Stimulated activated CD4-positive, alpha-beta T cell treated with anti-CD3 and anti-CD28 coated beads, Interleukin-1b, Interleukin-23, amount 100 ng/mL, for 48 hours (primary cell): ENCODE results near the gene FAM83D.
"Not testable (repeated sequence)": the region's sequence is repeated elsewhere in the genome, so short reads cannot be mapped to it uniquely, and the experiment has no call there.

Experiments used
- DNase-seq: peaks from one replicate; pipeline ENCODE4 v3.0.0-alpha.2; 2020

Gene FAM83D

DNA sequence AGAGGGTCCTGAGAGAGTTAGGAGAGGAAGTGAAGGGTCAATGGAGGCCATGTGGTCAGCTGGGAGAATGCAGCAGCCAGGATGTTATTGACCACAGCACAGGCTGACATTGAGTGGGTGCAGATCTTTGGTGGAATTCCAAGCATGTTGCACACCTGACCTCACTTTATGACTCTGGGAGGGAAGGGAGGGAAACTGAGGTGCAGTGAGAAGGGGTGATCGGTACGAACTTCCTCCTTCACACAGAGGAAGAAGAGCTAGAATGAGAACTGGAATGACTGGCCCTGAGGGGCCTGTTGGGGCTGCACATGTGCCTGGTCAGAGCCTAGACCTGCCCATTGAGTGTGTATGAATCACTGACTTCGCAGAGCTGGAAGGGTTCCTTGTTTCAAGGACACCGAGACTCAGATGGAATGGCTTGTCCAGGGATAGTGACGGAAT is 9.8 kb downstream of the FAM83D start:
- DNase-seq, result no peak

DNA sequence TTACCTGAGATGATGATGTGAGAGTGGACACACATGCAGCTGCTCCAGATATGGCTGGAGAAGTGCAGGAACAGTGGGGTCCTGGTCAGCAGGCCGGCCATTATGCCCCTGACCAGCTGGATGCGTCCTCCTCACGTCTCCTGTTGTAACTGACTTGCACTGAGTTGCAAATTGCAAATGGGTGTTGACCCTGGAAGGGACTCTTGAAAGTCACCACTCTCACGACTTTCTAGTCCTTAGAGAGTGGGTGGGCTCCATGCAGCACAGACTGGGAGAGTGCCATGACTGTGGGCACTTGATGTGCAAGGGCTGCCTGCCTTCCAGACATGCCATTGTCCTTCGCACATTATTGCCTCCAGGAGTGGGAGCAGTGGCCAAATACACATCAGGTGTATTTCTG is 10.8 kb downstream of the FAM83D start:
- DNase-seq, result no peak

DNA sequence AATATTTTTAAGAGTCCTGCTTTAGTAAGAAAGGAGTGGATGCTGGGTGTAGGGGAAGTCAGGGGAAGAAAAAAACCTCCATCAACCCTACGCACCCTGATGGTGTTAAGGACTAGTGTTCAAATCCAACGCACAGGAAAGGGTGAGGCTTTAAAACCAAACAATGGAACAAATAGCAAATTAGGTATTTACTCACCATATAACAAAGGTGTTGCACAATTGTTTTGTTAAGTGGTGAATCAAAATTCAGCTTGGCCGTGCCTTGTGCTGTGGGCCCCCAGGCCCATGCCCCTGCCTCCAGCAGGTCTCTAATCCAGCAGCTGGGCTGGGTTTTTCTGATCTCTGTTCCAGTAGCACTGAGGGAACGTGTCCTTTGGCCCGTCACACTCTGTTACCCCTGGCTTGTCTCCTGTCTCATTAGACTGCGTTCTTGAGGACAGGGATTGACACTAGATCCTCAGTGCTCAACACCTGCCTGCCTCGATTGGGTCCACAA is 11.8 kb downstream of the FAM83D start:
- DNase-seq, result no peak

DNA sequence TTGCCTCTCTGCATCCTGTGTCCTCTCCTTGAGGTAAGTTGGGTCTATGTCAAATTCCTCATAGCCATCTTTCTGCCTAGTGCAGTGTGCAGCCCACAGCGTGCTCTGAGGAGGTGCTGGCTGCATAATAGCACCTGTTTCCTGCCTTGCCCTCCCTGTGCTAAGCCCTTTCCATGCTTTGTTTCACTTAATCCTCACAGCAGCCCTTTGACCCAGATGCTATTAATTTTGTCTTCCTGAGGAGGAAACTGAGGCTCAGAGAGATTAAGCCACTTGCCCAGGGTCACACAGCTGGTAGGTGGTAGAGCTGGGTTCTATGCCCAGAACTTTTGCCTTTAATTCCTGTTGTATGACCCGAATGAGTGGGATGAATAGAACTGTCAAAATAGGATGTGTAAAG is 13.5 kb downstream of the FAM83D start:
- DNase-seq, result no peak

DNA sequence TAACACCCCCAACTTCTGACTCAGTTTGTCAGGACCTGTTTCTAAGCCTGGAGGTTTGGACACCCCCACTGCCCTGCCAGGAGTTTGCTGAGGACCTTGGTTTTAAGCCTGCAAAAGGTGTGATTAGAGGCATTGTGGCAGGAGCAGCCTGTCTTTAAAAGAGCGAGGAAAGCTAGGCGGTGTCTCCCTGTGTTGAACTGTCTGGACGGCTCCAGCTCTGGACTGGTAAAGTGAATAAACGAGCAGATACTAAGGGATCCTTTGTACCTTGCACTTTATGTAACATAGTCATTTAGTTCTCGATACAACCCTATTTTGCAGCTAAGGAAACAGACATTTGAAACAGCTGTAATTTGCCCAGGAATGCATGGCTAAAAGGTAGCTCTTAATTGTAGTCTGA is 14.4 kb downstream of the FAM83D start:
- no peak for DNase-seq

DNA sequence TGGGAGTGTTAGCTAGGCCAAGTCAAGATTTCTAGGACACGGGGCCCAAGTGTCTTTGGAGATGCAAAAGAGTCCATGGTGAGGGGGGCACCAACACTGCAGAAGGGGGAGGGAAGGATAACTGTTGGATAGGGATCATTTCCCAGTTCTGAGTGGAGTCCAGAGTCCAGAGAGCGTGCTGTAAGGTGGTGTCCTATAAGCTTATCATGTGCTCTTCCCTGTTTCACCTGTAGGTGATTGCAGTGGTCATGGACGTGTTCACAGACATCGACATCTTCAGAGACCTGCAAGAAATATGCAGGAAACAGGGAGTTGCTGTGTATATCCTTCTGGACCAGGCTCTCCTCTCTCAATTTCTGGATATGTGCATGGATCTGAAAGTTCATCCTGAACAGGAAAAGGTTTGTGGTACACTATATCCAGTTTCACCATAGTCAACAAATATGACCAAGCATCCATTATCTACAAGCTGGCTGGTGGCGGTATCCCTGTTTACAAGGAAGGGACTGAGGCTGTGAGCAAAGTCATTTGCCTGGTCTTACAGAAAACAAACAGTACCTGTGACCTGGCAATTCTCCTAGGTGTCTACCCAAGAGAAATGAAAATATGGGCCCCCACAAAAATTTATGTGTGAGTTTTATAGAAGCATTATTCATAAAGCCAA is 15.6 kb downstream of the FAM83D start:
- DNase-seq, result no peak

DNA sequence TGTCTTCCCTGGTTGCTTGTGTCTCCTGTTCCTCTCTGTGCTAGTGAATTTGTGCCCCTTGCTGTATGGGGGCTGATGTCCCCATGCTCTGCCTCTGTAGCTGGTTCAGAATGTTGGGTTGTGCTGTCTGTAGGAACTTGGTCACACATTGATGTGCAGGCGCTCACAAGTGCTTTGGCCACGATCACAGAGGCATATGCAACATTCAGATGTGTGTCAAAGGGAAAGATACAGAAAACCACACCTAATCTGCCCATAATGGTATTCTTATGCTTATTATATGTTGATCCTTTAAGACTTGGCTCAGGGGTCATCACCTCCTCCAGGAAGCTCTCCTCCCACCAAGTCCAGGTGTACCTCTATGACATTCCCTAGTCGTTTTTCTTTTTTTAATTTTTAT is 18.8 kb downstream of the FAM83D start:
- DNase-seq, result no peak

DNA sequence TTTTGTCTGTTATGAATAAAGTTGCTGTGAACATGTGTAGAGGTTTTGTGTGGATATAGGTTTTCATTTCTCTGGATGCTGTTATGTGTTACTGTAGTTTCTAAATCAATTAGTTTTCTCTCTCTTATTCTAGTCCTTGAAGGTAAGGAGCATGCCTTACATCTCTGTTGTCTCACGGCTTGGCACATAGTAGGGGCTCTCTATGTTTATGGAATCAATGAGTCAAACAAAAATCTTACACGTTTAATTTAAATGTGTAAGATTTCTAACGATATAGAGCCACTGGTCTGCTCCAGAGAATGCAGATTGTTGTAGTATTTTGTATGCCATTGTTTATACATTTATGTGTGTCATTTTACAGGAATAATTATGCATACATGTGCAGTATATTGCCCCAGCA is 20.6 kb downstream of the FAM83D start:
- no peak for DNase-seq

DNA sequence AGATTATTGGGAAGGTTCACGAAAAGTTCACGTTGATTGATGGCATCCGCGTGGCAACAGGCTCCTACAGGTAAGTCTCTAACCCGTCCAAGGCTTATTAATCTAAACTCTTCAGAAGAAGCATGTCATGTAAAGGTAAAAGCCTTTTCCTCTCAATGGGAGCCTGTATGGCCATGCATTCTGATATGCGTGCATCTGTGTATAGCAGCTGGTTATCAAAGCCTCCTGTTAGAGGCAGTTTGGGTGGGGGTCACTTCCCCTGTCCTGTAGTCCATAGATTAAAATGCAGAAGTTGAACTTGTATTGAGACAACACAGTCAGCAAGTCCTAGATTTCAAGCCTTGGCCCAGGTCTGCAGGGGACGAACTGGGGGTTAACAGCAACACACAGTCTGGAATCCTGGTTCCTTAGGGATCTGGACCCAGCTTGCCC is 21.7 kb downstream of the FAM83D start:
- DNase-seq, result no peak

DNA sequence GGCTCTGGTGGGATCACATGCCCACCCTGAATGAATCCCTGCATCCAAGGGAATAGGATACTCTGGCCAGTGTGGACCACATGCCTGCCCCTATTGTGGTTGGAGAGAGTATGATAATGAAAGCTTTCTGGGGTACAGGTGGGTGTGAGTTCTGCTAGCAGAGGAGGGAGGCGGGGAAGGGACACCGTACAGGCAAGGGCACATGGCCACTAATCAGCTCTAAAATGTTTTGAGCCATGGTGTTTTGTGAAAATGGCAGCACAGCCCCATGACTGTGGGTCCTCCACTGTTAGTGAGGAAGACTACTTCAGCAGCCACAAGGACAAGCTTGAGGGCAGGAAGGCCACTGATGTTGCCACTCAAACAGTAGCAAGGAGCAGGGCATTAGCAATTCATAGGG is 24.0 kb downstream of the FAM83D start:
- no peak for DNase-seq

DNA sequence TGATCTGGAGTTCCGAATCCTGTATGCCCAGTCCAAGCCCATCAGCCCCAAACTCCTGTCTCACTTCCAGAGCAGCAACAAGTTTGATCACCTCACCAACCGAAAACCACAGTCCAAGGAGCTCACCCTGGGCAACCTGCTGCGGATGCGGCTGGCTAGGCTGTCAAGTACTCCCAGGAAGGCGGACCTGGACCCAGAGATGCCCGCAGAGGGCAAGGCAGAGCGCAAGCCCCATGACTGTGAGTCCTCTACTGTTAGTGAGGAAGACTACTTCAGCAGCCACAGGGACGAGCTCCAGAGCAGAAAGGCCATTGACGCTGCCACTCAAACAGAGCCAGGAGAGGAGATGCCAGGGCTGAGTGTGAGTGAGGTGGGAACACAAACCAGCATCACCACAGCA is 25.4 kb downstream of the FAM83D start:
- no peak for DNase-seq

DNA sequence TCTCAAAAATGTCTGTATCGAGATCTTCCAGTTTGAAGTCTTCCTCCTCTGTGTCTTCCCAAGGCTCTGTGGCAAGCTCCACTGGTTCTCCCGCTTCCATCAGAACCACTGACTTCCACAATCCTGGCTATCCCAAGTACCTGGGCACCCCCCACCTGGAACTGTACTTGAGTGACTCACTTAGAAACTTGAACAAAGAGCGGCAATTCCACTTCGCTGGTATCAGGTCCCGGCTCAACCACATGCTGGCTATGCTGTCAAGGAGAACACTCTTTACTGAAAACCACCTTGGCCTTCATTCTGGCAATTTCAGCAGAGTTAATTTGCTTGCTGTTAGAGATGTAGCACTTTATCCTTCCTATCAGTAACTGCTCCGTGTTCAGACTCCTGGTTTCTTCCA is 25.9 kb downstream of the FAM83D start:
- no peak for DNase-seq

DNA sequence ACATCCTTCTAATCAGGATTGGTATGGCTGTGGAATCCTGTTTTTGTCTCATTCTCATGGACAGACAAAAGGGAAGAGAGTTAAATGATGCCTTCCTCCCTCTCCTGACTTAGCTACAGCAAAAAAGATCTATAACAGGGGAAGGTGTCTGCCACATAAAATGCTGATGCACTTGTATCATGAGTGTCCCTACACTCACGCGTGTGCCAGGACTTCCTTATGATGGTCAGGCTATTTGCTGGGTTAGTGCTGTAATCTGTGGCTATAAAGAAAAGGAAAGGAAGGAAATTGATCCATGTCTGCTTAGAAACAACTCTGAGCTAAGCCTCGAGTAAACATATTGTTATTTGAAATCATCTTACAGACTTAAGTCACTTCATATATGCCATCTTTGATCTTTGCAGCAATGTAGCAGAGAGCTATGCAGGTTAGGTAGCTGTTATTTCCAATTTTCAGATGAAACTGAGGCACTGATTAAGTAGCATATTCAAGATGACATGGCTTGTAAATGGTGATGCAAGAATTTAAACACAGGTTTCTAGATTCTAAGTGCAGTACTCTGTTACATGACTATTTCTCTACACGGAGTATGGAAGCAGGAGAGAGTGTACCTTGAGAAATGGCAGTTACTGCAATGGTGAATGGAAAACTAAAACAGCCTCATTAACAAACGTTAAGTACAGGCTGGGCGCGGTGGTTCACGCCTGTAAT is 27.6 kb downstream of the FAM83D start:
- no peak for DNase-seq

DNA sequence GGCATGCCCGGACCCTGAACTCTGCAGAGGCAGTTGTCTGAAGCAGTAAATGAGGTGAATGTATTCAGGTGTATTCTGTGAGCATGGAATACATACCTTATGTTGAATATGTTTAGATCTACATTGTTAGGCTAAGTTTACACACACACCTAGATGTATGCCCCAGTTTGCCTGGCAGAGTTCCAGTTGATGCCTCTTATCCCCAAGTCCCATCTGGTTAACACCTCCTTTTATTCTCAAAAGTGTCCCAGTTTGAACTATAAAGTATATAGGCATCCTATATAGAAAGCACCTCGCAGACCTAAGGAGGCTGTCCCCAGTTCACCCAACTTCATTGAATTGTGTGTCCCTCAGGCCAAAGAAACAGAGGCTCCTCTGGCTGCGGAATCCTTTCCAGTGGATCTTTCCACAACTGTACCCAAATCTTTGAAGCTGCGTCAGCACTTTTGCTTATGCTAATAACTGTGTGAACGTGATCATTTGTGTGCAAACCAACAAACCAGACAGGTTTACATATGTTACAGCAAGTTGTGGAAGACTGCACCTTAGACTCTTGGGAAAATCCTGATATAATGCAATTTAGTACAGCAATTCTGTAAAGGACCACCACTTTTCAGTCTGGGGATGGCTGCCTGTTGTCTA is 31.1 kb downstream of the FAM83D start:
- no peak for DNase-seq

DNA sequence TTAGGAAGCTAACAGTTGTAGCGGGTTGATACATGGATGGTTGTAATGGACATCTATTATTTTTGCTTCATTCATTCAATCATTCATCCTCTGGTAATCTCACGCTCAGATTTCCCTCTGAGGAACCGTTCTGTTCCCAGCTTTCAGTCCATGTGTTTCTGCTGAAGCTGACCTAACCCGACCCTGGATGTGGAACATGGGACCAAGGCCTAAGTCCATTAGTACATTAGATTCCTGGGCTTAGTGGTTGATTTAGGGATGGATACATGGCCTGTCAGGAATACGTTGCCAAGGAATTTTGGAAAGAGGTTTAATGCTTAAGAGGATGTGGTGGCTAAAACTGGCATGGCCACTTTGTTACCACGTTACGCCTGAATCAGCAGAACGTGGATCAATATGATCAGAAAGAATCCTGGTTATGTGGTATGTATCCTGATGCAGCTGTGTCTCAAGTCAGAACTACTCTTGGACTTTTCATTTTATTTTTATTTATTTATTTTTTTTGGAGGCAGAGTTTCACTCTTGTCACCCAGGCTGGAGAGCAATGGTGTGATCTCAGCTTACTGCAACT is 31.8 kb downstream of the FAM83D start:
- no peak for DNase-seq

DNA sequence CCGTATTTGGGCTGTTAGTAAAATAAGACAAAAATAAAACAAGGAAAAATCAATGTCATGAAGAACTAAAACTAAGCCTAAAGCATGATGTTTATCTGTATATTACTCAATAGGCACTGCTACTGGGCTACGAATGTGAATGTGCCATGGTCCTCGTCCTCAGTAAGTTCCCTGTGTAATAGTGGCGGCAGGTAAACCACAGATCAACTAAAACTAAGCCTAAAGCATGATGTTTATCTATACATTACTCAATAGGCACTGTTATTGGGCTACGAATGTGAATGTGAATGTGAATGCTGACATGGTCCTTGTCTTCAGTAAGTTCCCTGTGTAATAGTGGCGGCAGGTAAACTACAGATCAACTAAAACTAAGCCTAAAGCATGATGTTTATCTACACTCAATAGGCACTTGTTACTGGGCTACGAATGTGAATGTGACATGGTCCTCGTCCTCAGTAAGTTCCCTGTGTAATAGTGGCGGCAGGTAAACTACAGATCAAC is 34.0 kb downstream of the FAM83D start:
- not testable (repeated sequence) for DNase-seq

DNA sequence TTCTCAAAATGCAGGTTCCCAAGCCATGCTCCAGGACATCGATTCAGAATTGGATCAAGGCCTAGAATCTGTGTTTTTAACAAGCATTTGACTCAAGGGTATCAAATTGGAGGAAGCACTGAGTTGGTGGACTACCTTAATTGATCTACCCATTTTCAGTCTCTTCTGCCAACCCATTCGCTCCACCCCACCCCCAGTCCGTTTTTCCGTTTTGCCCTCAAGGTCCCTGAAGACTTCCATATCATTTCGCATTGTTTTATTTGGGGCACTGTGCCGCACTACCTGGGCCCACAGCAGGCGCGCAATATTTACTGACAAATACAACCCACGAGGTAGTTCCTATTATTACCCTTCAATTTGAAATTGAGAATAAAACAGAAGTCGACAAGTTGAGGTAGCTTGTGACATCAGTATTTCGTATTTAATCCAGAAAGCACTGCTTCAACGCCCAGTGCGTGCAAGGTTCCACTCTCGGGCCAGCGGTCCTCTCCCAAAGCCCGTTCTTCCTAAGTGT is 35.4 kb downstream of the FAM83D start:
- peak; percentile 16 for DNase-seq

DNA sequence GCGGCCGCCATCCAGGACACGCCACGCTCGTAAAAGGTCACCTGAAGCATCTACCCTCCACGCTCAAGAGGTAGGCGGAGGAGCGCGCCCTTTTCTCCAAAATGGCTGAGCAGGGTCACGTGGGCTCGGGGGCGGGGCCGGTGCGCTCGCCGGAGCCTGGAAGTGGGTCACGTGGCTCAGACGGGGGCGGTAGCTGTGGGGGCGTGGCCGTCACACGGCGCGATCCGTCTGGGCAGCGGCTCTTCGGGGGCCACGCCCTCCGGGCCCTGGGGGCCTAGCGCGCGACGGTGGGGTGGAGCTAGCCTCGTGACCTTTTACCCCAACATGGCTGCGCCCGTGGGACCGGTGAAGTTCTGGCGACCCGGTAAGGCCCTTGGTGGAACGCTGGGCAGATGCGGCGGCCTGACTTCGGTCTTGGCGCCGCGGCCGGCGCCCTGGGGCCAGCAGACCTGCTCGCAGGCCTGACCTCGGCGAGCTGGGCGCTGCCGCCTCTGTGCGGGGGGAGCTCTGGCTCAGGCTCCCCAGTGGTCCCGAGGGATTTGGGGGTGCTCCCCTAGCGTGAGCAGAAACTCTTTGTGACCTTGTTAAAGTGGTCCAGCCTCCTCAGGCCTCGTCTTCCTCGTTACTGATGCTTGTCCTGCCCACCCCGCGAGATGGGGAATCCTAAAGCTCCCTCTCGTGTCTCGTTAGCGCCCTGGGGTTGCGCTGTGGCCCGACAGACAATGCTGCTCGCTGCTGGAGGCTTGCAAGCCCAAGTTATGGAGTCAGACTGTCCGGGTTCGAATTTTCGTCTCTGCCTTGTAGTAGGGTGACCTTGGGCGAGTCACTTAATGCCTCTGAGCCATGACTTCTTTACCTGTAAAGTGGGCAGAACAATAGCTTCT is 36.1 kb downstream of the FAM83D start, which contains the start of gene DHX35:
TSS of gene DHX35 (plus strand) at position 301 of the 884 bp plus-strand sequence. CDS start at position 325, 24 bp downstream.
- peak; percentile 97 for DNase-seq

DNA sequence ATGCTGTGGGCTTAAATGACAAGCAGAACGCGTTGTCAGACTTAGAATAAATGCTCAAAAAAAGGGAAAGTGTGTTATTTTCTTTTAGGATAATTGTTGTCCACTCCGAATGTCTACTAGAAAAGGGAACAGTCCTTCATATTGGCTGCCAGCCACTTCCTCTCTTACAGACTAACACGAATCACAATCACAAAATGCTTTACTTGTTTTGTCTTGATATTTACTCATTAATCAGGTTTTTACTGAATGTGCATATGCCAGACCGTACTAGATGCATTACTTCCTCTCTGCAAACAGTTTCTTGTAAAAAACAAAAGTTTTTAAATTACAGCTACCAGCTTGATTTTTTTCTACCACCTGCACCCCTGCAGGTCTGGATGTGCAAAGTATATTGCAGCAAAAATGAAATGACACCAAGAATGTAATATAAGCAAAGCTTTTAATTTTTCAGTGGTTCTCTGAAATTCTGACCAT is 36.7 kb downstream of the FAM83D start:
- DNase-seq, result no peak

DNA sequence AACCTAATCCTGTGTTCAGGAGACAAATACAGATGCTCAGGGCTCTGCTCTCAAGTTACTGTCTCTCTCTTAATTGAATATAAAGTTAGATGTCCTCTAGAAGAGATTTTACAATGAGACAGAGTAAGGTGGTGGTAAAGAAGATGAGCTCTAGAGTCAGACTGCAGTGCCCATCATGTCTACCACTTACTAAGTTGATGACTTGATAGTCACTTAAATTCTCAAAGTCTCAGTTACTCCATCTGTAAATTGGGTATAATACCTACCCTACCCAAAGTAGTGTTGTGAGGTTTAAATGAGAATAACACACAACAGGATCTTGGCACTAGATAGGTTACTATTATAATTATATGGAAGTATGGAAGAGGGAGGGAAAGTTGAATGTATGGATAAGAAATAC is 37.5 kb downstream of the FAM83D start:
- DNase-seq, result no peak

DNA sequence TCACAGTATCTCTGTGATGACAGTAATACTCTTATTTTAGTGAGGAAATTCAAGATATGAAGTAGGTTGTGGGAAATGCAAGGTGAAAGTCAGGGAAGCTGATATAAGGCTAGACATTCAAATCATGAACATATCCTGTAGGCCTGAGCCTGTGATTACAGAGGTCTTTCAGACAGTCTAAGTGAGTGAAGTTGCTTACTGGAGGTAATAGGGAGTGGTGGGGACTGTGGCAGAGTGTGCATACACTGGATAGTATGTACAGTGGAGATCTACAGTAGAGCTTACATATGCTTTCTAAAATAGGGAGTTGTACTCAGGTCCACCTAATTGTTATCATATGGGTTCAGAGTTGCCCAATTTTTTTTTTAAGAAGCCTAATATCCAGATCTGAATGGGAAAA is 39.0 kb downstream of the FAM83D start:
- DNase-seq, result no peak

DNA sequence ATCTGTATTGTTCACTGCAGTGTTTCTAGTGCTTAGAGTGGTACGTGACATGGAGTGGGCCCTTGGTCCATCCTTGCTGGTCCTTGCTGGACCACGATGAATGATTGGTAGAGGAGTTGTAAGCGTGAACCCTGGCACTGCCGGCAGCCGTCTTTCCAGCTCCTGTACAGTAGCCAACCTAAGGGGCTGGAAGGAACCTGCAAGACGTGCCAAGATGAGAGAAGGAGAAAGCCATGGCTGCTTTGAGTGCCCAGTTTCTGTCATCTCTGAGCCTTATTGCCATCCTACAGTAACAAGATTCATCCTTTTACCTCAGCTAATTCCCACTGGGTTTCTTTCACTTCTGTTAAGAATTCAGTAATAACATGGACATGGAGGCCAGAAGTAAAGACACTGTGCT is 41.9 kb downstream of the FAM83D start:
- no peak for DNase-seq
